IMR-90 (cell line): ENCODE data around the gene UBE3A. TPM values are rescaled to one million over a fixed set of nuclear protein-coding genes. Genes with fewer than 3 reads are reported as not detected.
"Not testable (repeated sequence)": the region's sequence is repeated elsewhere in the genome, so short reads cannot be mapped to it uniquely, and the experiment has no call there.

ENCODE experiments used
- ATAC-seq: fragments of 200-7000 bp; cut with Tn5 transposase; 2 replicates; pipeline ENCODE4 v1.9.1; 2020; ENCODE audit warnings: low read depth, mild to moderate bottlenecking, moderate library complexity
- BruUV-seq: library from RNA; stranded (reverse); fragments of 400-500 nt; replicated peaks from 2 replicates; lab custom pipeline; 2021; lab: Mats Ljungman, UMichigan
- CTCF ChIA-PET: fragments of 300-600 bp; formaldehyde crosslinking; extraction: SDS; loops from one replicate; lab custom pipeline; 2021; ENCODE audit warnings: antibody characterized with exemption; lab: Yijun Ruan, JAX
- POLR2A ChIA-PET: fragments of 300-600 bp; sonication (Branson Sonifier 250); formaldehyde crosslinking; loops from one replicate; lab custom pipeline; 2022; ENCODE audit warnings: antibody characterized with exemption; ENCODE audit not compliant: unreplicated experiment; lab: Charles Lee
- DNase-seq: peaks from one replicate; pipeline ENCODE4 v3.0.0; 2013
- H2AFZ ChIP-seq: replicated peaks from 2 replicates; pipeline ENCODE3; 2013; ENCODE audit warnings: low read length, mild to moderate bottlenecking; ENCODE audit not compliant: poor library complexity
- H2AK5ac ChIP-seq: 2 replicates; pipeline ENCODE4 v1.6.1; 2013; ENCODE audit warnings: low read depth, low read length, inconsistent platforms
- H2AK9ac ChIP-seq: replicated peaks from 2 replicates; pipeline ENCODE3; 2013; ENCODE audit warnings: mild to moderate bottlenecking, low read depth, low read length, moderate library complexity; ENCODE audit not compliant: poor library complexity
- H2BK120ac ChIP-seq: 2 replicates; pipeline ENCODE4 v1.6.1; 2013; ENCODE audit warnings: low read depth, low read length, inconsistent platforms
- H2BK15ac ChIP-seq: 3 replicates; pipeline ENCODE4 v1.6.1; 2013; ENCODE audit warnings: low read depth, low read length, inconsistent platforms
- H2BK20ac ChIP-seq: 2 replicates; pipeline ENCODE4 v1.6.1; 2013; ENCODE audit warnings: low read depth, mild to moderate bottlenecking, inconsistent platforms, low read length, moderate library complexity
- H2BK5ac ChIP-seq: 2 replicates; pipeline ENCODE4 v1.6.1; 2013; ENCODE audit warnings: mild to moderate bottlenecking, low read depth, low read length, inconsistent platforms; ENCODE audit not compliant: poor library complexity, severe bottlenecking
- H3K14ac ChIP-seq: replicated peaks from 2 replicates; pipeline ENCODE4 v1.6.1; 2013; ENCODE audit warnings: low read depth, low read length, inconsistent platforms
- H3K18ac ChIP-seq: 2 replicates; pipeline ENCODE4 v1.6.1; 2013; ENCODE audit warnings: low read depth, low read length, control low read depth
- H3K23ac ChIP-seq: 2 replicates; pipeline ENCODE4 v1.6.1; 2013; ENCODE audit warnings: low read depth, low read length, inconsistent platforms
- H3K27ac ChIP-seq: 2 replicates; pipeline ENCODE4 v1.5.1; 2013; ENCODE audit warnings: mild to moderate bottlenecking, control low read depth, low read length; ENCODE audit not compliant: insufficient read depth
- H3K27me3 ChIP-seq: 2 replicates; pipeline ENCODE4 v1.6.1; 2013; ENCODE audit warnings: low read length; ENCODE audit not compliant: control insufficient read depth, insufficient read depth
- H3K36me3 ChIP-seq: 2 replicates; pipeline ENCODE4 v1.6.1; 2013; ENCODE audit warnings: low read length, mixed read lengths; ENCODE audit not compliant: control insufficient read depth, insufficient read depth
- H3K4ac ChIP-seq: 2 replicates; pipeline ENCODE4 v1.6.1; 2013; ENCODE audit warnings: low read depth, low read length, inconsistent platforms
- H3K4me1 ChIP-seq: 2 replicates; pipeline ENCODE4 v1.6.1; 2013; ENCODE audit warnings: low read length, mixed read lengths; ENCODE audit not compliant: control insufficient read depth, insufficient read depth
- H3K4me2 ChIP-seq: 2 replicates; pipeline ENCODE4 v1.6.1; 2013; ENCODE audit warnings: low read depth, mild to moderate bottlenecking, control low read depth, low read length, moderate library complexity
- H3K4me3 ChIP-seq: 2 replicates; pipeline ENCODE4 v1.5.1; 2013; ENCODE audit warnings: low read depth, mild to moderate bottlenecking, control low read depth, low read length, moderate library complexity; ENCODE audit not compliant: insufficient read depth
- H3K56ac ChIP-seq: 2 replicates; pipeline ENCODE4 v1.6.1; 2013; ENCODE audit warnings: low read length, inconsistent platforms; ENCODE audit not compliant: insufficient read depth; ENCODE audit errors: extremely low read depth
- H3K79me1 ChIP-seq, 2 experiments: 2 replicates each; pipeline ENCODE4 v1.6.1; 2013; ENCODE audit warnings: low read length in 2 of 2, inconsistent platforms in 1 of 2, low read depth in 1 of 2
- H3K9ac ChIP-seq: 2 replicates; pipeline ENCODE4 v1.6.1; 2013; ENCODE audit warnings: low read depth, low read length, control low read depth
- H3K9me1 ChIP-seq: 2 replicates; pipeline ENCODE4 v1.6.1; 2013; ENCODE audit warnings: low read length, inconsistent platforms; ENCODE audit not compliant: insufficient read depth
- H3K9me3 ChIP-seq: 2 replicates; pipeline ENCODE4 v1.6.1; 2013; ENCODE audit warnings: low read length; ENCODE audit not compliant: control insufficient read depth, insufficient read depth
- H4K20me1 ChIP-seq: 2 replicates; pipeline ENCODE4 v1.6.1; 2013; ENCODE audit warnings: low read length, inconsistent platforms; ENCODE audit not compliant: insufficient read depth
- H4K5ac ChIP-seq: 2 replicates; pipeline ENCODE4 v1.6.1; 2013; ENCODE audit warnings: mild to moderate bottlenecking, low read depth, low read length, control low read depth
- H4K8ac ChIP-seq, 2 experiments: 2 replicates each; pipeline ENCODE4 v1.6.1; 2013; ENCODE audit warnings: low read depth in 2 of 2, low read length in 2 of 2, control low read depth in 1 of 2, inconsistent platforms in 1 of 2
- H4K91ac ChIP-seq: 2 replicates; pipeline ENCODE4 v1.6.1; 2013; ENCODE audit warnings: low read depth, low read length, inconsistent platforms; ENCODE audit not compliant: insufficient read depth
- CEBPB ChIP-seq: IDR thresholded peaks from 2 replicates; pipeline ENCODE4 v1.6.1; 2012; ENCODE audit warnings: low read depth, low read length, improper control_type of control experiment
- FOS ChIP-seq: fragments of 150-350 bp; IDR thresholded peaks from 2 replicates; pipeline ENCODE4 v1.6.1; 2016; ENCODE audit warnings: low read depth, low read length
- SMC3 ChIP-seq: fragments of 150-350 bp; IDR thresholded peaks from 2 replicates; pipeline ENCODE4 v1.6.1; 2016; ENCODE audit warnings: low read depth, mild to moderate bottlenecking, antibody characterized with exemption, low read length, moderate library complexity
- USF2 ChIP-seq: fragments of 150-350 bp; IDR thresholded peaks from 2 replicates; pipeline ENCODE4 v1.6.1; 2017; ENCODE audit warnings: mild to moderate bottlenecking, antibody characterized with exemption, low read length, low read depth
- WGBS, 2 experiments: methylation state at CpG; one replicate each; pipeline versions ENCODE4 v1.1.5 to v1.1.7; 2013; ENCODE audit warnings: missing lambda C conversion rate in 2 of 2; ENCODE audit not compliant: insufficient read length in 1 of 2; ENCODE audit errors: extremely low coverage in 2 of 2; 5-methylcytosine and 5-hydroxymethylcytosine counted together
- dilution Hi-C: fragments of 300-500 bp; cut with HindIII; formaldehyde crosslinking; loops from one replicate; pipeline ENCODE4 v1.14.3; 2018; ENCODE audit warnings: low sequenced_read_pairs; ENCODE audit not compliant: unreplicated experiment
- in situ Hi-C: fragments of 300-500 bp; cut with MboI; formaldehyde crosslinking; loops from 3 replicates; pipeline ENCODE4 v1.14.3; 2019; ENCODE audit warnings: low sequenced_read_pairs, inconsistent platforms, mixed read lengths
- intact Hi-C: fragments of 100-400 bp; cut with micrococcal nuclease; formaldehyde crosslinking; loops from 2 replicates; pipeline ENCODE4 v1.10.0; 2022
- polyA plus RNA-seq, 3 experiments: library from polyadenylated mRNA; depleted of rRNA; stranded (reverse); fragments of >200 nt; gene quantifications; 2 replicates each; pipeline ENCODE4 v1.2.3, GENCODE V29; 2012; ENCODE audit warnings: low replicate concordance in 1 of 3
- total RNA-seq: library from RNA; depleted of rRNA; stranded (reverse); fragments of >200 nt; gene quantifications from 2 replicates; pipeline ENCODE4 v1.2.3, GENCODE V29; 2012

The UBE3A gene
- total and polyA plus RNA-seq, 2 of the 4 experiments (the other 2 are of a cell fraction): 19.3 to 53.2 TPM

GRCh38 chr15:25410649-25411048 lies 28.2 kb downstream of the UBE3A start:
- DNase-seq: peak; percentile 75
- POLR2A ChIA-PET: no interaction called here
- H2BK5ac ChIP-seq: no peak overlapping the region
- no peak overlapping the region for H3K23ac ChIP-seq
- CTCF ChIA-PET: no interaction called here
- H2BK20ac ChIP-seq: no peak overlapping the region
- no peak overlapping the region for H2BK120ac ChIP-seq
- H3K18ac ChIP-seq: no peak overlapping the region
- H3K4me2 ChIP-seq: no peak overlapping the region
- no peak overlapping the region for H2AK5ac ChIP-seq
- no peak overlapping the region for H3K4ac ChIP-seq
- H2AFZ ChIP-seq: no peak overlapping the region
- peaks cover 70% of the 10 kb centered on the region for H4K20me1 ChIP-seq
- no peak overlapping the region for H4K91ac ChIP-seq
- H3K9me1 ChIP-seq: peaks cover 6% of the 10 kb centered on the region; the same call in 1 of the 2 replicates
- intact Hi-C loops (no loop called here), dilution Hi-C loops (no loop called here), in situ Hi-C loops (no loop called here)
- no peaks in the 10 kb centered on the region for H3K27me3 ChIP-seq
- H2AK9ac ChIP-seq: no peak overlapping the region
- peaks cover 4% of the 10 kb centered on the region; the same call in 1 of the 2 replicates for H3K36me3 ChIP-seq
- H3K27ac ChIP-seq: no peak overlapping the region
- no peak overlapping the region for H4K5ac ChIP-seq
- H3K9ac ChIP-seq: no peak overlapping the region
- no peak overlapping the region for H4K8ac ChIP-seq
- H2BK15ac ChIP-seq: no peak overlapping the region
- H3K4me3 ChIP-seq: no peak overlapping the region
- BruUV-seq: no TSS peak
- H3K79me1 ChIP-seq: peaks cover 17 to 52% of the 10 kb centered on the region in 2 experiments
- WGBS, 2 experiments: no CpG with 5 or more reads among the region's 2 CpGs
- peak; percentile 71 for TF ChIP-seq CEBPB
- TF ChIP-seq FOS: no peak
- no peak for TF ChIP-seq USF2
- TF ChIP-seq SMC3: no peak
- H3K4me1 ChIP-seq: peaks cover 11% of the 10 kb centered on the region
- H3K9me3 ChIP-seq: no peaks in the 10 kb centered on the region
- ATAC-seq: peak; percentile 68
- no peak overlapping the region for H3K14ac ChIP-seq
- no peak overlapping the region for H3K56ac ChIP-seq

GRCh38 chr15:25409731-25410130 lies 29.1 kb downstream of the UBE3A start:
- H4K91ac ChIP-seq, H3K14ac ChIP-seq, dilution Hi-C loops, H2BK5ac ChIP-seq, H4K5ac ChIP-seq, H4K8ac ChIP-seq, H2AK5ac ChIP-seq, ATAC-seq, H3K4me2 ChIP-seq, H3K56ac ChIP-seq, BruUV-seq, H3K18ac ChIP-seq, H3K36me3 ChIP-seq, H3K4ac ChIP-seq, H2AK9ac ChIP-seq, CTCF ChIA-PET, POLR2A ChIA-PET, H3K27me3 ChIP-seq, H3K9ac ChIP-seq, H2BK120ac ChIP-seq, H2AFZ ChIP-seq, H2BK15ac ChIP-seq, H3K9me1 ChIP-seq, DNase-seq, H3K27ac ChIP-seq, in situ Hi-C loops, H3K4me3 ChIP-seq, H3K23ac ChIP-seq, H2BK20ac ChIP-seq, H3K9me3 ChIP-seq: not testable (repeated sequence)
- WGBS, 2 experiments: no CpG with 5 or more reads among the region's 4 CpGs
- intact Hi-C loops: loop anchor here (5.0 kb wide), 1 partner anchor 37 kb away; no protein-coding TSS in a partner anchor
- Histone ChIP-seq H3K4me1 (peaks cover 11% of the 10 kb centered on the region), H4K20me1 (peaks cover 61% of the 10 kb centered on the region), H3K79me1 (peaks cover 18 to 53% of the 10 kb centered on the region in 2 experiments)
